Osteoblast (primary cell): ENCODE data around the gene ADCY2. TPM values are rescaled to one million over a fixed set of nuclear protein-coding genes. Genes with fewer than 3 reads are reported as not detected.

Source experiments
- DNase-seq: peaks from one replicate; pipeline ENCODE4 v3.0.0; 2011; ENCODE audit warnings: low spot score, mixed read lengths; ENCODE audit not compliant: insufficient read length; ENCODE audit errors: missing footprints
- H2AFZ ChIP-seq: 2 replicates; pipeline ENCODE4 v1.6.0; 2011; ENCODE audit warnings: mild to moderate bottlenecking, low read length
- H3K27ac ChIP-seq: 2 replicates; pipeline ENCODE4 v1.5.1; 2011; ENCODE audit warnings: mild to moderate bottlenecking, low read depth, low read length, moderate library complexity
- H3K27me3 ChIP-seq: 2 replicates; pipeline ENCODE4 v1.6.0; 2012; ENCODE audit warnings: mild to moderate bottlenecking, control low read depth, inconsistent platforms, low read length, moderate library complexity; ENCODE audit not compliant: insufficient read depth
- H3K36me3 ChIP-seq: 2 replicates; pipeline ENCODE4 v1.5.1; 2011; ENCODE audit warnings: mild to moderate bottlenecking, low read length, control low read depth, moderate library complexity; ENCODE audit not compliant: insufficient read depth
- H3K4me1 ChIP-seq: 2 replicates; pipeline ENCODE4 v1.5.1; 2011; ENCODE audit warnings: mild to moderate bottlenecking, low read length, control low read depth, moderate library complexity; ENCODE audit not compliant: insufficient read depth
- H3K4me2 ChIP-seq: 2 replicates; pipeline ENCODE4 v1.6.0; 2011; ENCODE audit warnings: mild to moderate bottlenecking, low read length; ENCODE audit not compliant: insufficient read depth
- H3K4me3 ChIP-seq: fragments of 200-600 bp; sonication (generic); 3 replicates; pipeline ENCODE4 v1.5.1; 2012; ENCODE audit warnings: mild to moderate bottlenecking, low read length, inconsistent platforms; ENCODE audit not compliant: insufficient read depth
- H3K79me2 ChIP-seq: 2 replicates; pipeline ENCODE4 v1.6.0; 2012; ENCODE audit warnings: mild to moderate bottlenecking, low read length, control low read depth, inconsistent platforms; ENCODE audit not compliant: insufficient read depth
- H3K9me3 ChIP-seq: 2 replicates; pipeline ENCODE4 v1.5.1; 2011; ENCODE audit warnings: low read depth, low read length, control low read depth
- H4K20me1 ChIP-seq: 2 replicates; pipeline ENCODE4 v1.6.0; 2012; ENCODE audit warnings: mild to moderate bottlenecking, low read length, control low read depth; ENCODE audit not compliant: insufficient read depth
- CTCF ChIP-seq: IDR thresholded peaks from 2 replicates; pipeline ENCODE4 v1.5.1; 2011; ENCODE audit warnings: mild to moderate bottlenecking, low read depth, low read length, moderate library complexity; ENCODE audit errors: extremely low read depth
- total RNA-seq: library from RNA; depleted of rRNA; stranded (reverse); fragments of >200 nt; gene quantifications from 2 replicates; pipeline ENCODE4 v1.2.3, GENCODE V29; 2012

The ADCY2 gene
- total RNA-seq, 1 donor = under 0.01 TPM

DNA sequence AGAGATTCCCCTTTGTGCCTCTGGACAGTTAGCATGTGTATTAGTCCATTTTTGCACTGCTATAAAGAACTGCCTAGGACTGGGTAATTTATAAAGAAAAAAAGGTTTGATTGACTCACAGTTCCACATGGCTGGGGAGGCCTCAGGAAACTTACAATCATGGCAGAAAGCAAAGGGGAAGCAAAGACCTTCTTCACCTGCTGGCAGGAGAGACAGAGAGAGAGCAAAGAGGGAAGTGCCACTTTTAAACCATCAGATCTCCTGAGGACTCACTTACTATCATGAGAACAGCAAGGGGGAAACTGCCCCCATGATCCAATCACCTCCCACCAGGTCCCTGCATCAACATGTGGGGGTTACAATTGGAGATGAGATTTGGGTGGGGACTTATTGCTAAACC, 449.0 kb downstream of the ADCY2 start:
- H3K4me1 ChIP-seq = no peaks in the 10 kb centered on the region
- H3K9me3 ChIP-seq = no peaks in the 10 kb centered on the region
- H2AFZ ChIP-seq = no peak overlapping the region
- no peaks in the 10 kb centered on the region for H3K79me2 ChIP-seq
- H4K20me1 ChIP-seq = no peaks in the 10 kb centered on the region
- no peaks in the 10 kb centered on the region for H3K36me3 ChIP-seq
- peaks cover 19% of the 10 kb centered on the region for H3K27me3 ChIP-seq
- no peak overlapping the region for H3K4me3 ChIP-seq
- DNase-seq = no peak
- H3K27ac ChIP-seq = no peak overlapping the region
- no peak overlapping the region for H3K4me2 ChIP-seq
- TF ChIP-seq CTCF = no peak

DNA sequence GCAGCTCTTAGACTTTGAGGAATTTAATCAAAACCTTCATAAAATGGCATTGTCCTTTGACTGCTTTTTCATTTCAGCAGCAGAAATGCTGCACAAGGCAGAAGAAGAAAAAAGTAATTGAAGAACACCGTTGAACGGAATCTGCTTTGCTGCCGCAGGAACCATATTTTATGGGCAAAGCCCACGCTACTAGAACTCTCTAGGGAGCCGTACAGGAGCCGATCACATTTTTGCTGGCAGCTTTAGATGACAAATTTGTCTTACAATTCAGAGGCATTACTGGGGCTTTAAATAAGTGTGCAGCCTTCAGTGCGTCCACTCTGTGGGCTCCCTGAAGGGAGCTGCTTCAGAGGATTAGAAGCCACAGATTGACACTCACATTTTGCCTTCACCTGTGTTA, 449.6 kb downstream of the ADCY2 start:
- H3K9me3 ChIP-seq = no peaks in the 10 kb centered on the region

GRCh38 chr5:7846327-7846726, 450.4 kb downstream of the ADCY2 start:
- no peak for DNase-seq
- Histone ChIP-seq H3K79me2 (no peaks in the 10 kb centered on the region), H3K4me2 (no peak overlapping the region), H3K27ac (no peak overlapping the region), H3K4me3 (no peak overlapping the region), H3K36me3 (no peaks in the 10 kb centered on the region), H4K20me1 (no peaks in the 10 kb centered on the region), H3K27me3 (peaks cover 24% of the 10 kb centered on the region), H3K9me3 (no peaks in the 10 kb centered on the region), H2AFZ (no peak overlapping the region), H3K4me1 (no peaks in the 10 kb centered on the region)
- TF ChIP-seq CTCF = no peak

More for the DNA sequence above, 449.6 kb downstream of the ADCY2 start:
- Histone ChIP-seq H3K27ac (no peak overlapping the region), H3K36me3 (no peaks in the 10 kb centered on the region), H3K4me3 (no peak overlapping the region), H2AFZ (no peak overlapping the region), H3K4me2 (no peak overlapping the region), H3K4me1 (no peaks in the 10 kb centered on the region), H4K20me1 (no peaks in the 10 kb centered on the region), H3K79me2 (no peaks in the 10 kb centered on the region), H3K27me3 (peaks cover 20% of the 10 kb centered on the region)
- DNase-seq = no peak
- TF ChIP-seq CTCF = no peak

DNA sequence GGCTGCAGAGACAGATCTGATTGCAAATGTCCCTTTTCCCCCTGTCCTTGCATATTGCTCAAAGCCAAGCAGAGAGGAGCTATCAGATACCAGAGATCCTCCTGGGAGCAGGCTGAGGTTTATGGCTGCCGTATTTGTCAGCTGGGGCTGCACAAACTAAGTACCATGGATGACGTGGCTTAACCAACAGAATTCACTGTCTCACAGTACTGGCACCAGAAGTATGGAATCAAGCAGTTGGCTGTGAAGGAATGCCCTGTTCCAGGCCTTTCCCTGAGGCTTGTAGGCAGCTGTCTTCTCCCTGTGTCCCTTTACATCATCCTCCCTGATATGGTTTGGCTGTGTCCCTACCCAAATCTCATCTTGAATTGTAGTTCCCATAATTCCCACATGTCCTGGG, 452.4 kb downstream of the ADCY2 start:
- peak overlapping the region; percentile 49 for H2AFZ ChIP-seq
- H4K20me1 ChIP-seq = no peaks in the 10 kb centered on the region
- no peaks in the 10 kb centered on the region for H3K36me3 ChIP-seq
- no peaks in the 10 kb centered on the region for H3K9me3 ChIP-seq
- no peak overlapping the region for H3K4me3 ChIP-seq
- H3K27me3 ChIP-seq = peaks cover 25% of the 10 kb centered on the region
- no peak for TF ChIP-seq CTCF
- peaks cover 3% of the 10 kb centered on the region for H3K4me1 ChIP-seq
- peak; percentile 85 for DNase-seq
- H3K79me2 ChIP-seq = no peaks in the 10 kb centered on the region
- no peak overlapping the region for H3K27ac ChIP-seq
- H3K4me2 ChIP-seq = peak overlapping the region; percentile 49
